PC-9 (cell line): ENCODE results near the gene FNIP1. TPM values are rescaled to one million over a fixed set of nuclear protein-coding genes. Genes with fewer than 3 reads are reported as not detected.

Experiments used
- BruUV-seq: library from RNA; stranded (reverse); fragments of 400-500 nt; replicated peaks from 2 replicates; lab custom pipeline; 2021; lab: Mats Ljungman, UMichigan
- CTCF ChIA-PET: fragments of 300-600 bp; sonication (Branson Sonifier 250); formaldehyde crosslinking; loops from one replicate; lab custom pipeline; 2022; ENCODE audit warnings: antibody characterized with exemption; lab: Charles Lee
- POLR2A ChIA-PET: fragments of 300-600 bp; sonication (Branson Sonifier 250); formaldehyde crosslinking; loops from one replicate; lab custom pipeline; 2022; ENCODE audit warnings: antibody characterized with exemption; ENCODE audit not compliant: unreplicated experiment; lab: Charles Lee
- DNase-seq, 2 experiments: peaks; one replicate each; pipeline versions ENCODE4 v3.0.0 to v3.0.0-alpha.2; 2015 to 2022; ENCODE audit warnings: mixed read lengths in 1 of 2
- H2AFZ ChIP-seq: fragments of 200-600 bp; sonication (generic); 2 replicates; pipeline ENCODE4 v1.8.1; 2017; ENCODE audit warnings: antibody characterized with exemption
- H3F3A ChIP-seq: fragments of 200-600 bp; sonication (generic); 2 replicates; pipeline ENCODE4 v1.8.1; 2017; ENCODE audit warnings: antibody characterized with exemption, mild to moderate bottlenecking, low read depth; ENCODE audit not compliant: insufficient read depth
- H3K27ac ChIP-seq: fragments of 200-600 bp; sonication (generic); 2 replicates; pipeline ENCODE4 v1.6.1; 2016; ENCODE audit warnings: mixed run types
- H3K27me3 ChIP-seq: fragments of 200-600 bp; sonication (generic); 2 replicates; pipeline ENCODE4 v1.6.1; 2016; ENCODE audit warnings: low read depth, mixed run types; ENCODE audit not compliant: insufficient read depth
- H3K36me3 ChIP-seq: fragments of 200-600 bp; sonication (generic); 2 replicates; pipeline ENCODE4 v1.6.1; 2016; ENCODE audit warnings: low read depth, mixed run types
- H3K4me1 ChIP-seq: fragments of 200-600 bp; sonication (generic); replicated peaks from 2 replicates; pipeline ENCODE4 v1.6.1; 2016; ENCODE audit warnings: mixed run types; ENCODE audit not compliant: insufficient read depth
- H3K4me2 ChIP-seq: fragments of 200-600 bp; sonication (generic); 2 replicates; pipeline ENCODE4 v1.6.1; 2017; ENCODE audit warnings: mixed run types
- H3K4me3 ChIP-seq: fragments of 200-600 bp; sonication (generic); 2 replicates; pipeline ENCODE4 v1.6.1; 2016; ENCODE audit warnings: mixed run types
- H3K79me2 ChIP-seq: fragments of 200-600 bp; sonication (generic); 2 replicates; pipeline ENCODE4 v1.6.1; 2017; ENCODE audit warnings: low read depth, mixed run types
- H3K9me2 ChIP-seq: fragments of 200-600 bp; sonication (generic); 2 replicates; pipeline ENCODE4 v1.8.1; 2017; ENCODE audit warnings: mild to moderate bottlenecking; ENCODE audit not compliant: insufficient read depth
- H3K9me3 ChIP-seq: fragments of 200-600 bp; sonication (generic); 2 replicates; pipeline ENCODE4 v1.8.1; 2016; ENCODE audit warnings: low read depth; ENCODE audit not compliant: insufficient read depth
- H4K20me1 ChIP-seq: fragments of 200-600 bp; sonication (generic); 2 replicates; pipeline ENCODE4 v1.8.1; 2017; ENCODE audit not compliant: insufficient read depth
- EZH2 ChIP-seq: fragments of 200-600 bp; sonication (generic); IDR thresholded peaks from 2 replicates; pipeline ENCODE4 v1.8.0; 2017; ENCODE audit warnings: antibody characterized with exemption, low read depth
- intact Hi-C: fragments of 100-400 bp; cut with micrococcal nuclease; formaldehyde crosslinking; loops from one replicate; pipeline ENCODE4 v1.10.0; 2022; ENCODE audit not compliant: unreplicated experiment
- total RNA-seq: library from RNA; stranded (reverse); gene quantifications from 2 replicates; pipeline ENCODE4 v1.2.3, GENCODE V29; 2021
- TF ChIP-seq, protein P1 (sequence below): fragments of 200-600 bp; sonication (generic); conservative IDR thresholded peaks from 2 replicates; pipeline ENCODE4 v1.6.1; 2017; ENCODE audit warnings: mixed run types, antibody characterized with exemption, mild to moderate bottlenecking, moderate library complexity

The FNIP1 gene
- total RNA-seq, 1 experiment from 2014 or later = 23.5 TPM

- Histone ChIP-seq H3K9me3 (no peaks in the 10 kb centered on the region), H3K9me2 (no peaks in the 10 kb centered on the region), H3K36me3 (peaks cover 19% of the 10 kb centered on the region), H3K27me3 (no peaks in the 10 kb centered on the region), H3K4me3 (no peak overlapping the region), H4K20me1 (no peaks in the 10 kb centered on the region; the same call in 1 of the 2 replicates), H2AFZ (no peak overlapping the region), H3K4me2 (no peak overlapping the region), H3F3A (no peaks in the 10 kb centered on the region; the same call in 1 of the 2 replicates), H3K27ac (no peak overlapping the region), H3K4me1 (no peaks in the 10 kb centered on the region), H3K79me2 (no peaks in the 10 kb centered on the region)
- ChIA-PET POLR2A (interaction anchor here (0.6 kb wide), 1 partner anchor 8 kb away, joined by 5 read pairs; no protein-coding TSS in a partner anchor), CTCF (no interaction called here)
- BruUV-seq = no TSS peak
- TF ChIP-seq EZH2 = no peak
- TF ChIP-seq, protein P1, sequence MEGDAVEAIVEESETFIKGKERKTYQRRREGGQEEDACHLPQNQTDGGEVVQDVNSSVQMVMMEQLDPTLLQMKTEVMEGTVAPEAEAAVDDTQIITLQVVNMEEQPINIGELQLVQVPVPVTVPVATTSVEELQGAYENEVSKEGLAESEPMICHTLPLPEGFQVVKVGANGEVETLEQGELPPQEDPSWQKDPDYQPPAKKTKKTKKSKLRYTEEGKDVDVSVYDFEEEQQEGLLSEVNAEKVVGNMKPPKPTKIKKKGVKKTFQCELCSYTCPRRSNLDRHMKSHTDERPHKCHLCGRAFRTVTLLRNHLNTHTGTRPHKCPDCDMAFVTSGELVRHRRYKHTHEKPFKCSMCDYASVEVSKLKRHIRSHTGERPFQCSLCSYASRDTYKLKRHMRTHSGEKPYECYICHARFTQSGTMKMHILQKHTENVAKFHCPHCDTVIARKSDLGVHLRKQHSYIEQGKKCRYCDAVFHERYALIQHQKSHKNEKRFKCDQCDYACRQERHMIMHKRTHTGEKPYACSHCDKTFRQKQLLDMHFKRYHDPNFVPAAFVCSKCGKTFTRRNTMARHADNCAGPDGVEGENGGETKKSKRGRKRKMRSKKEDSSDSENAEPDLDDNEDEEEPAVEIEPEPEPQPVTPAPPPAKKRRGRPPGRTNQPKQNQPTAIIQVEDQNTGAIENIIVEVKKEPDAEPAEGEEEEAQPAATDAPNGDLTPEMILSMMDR = no peak
- DNase-seq = no peak
- intact Hi-C loops = no loop called here
Observed at GRCh38 chr5:131671409-131671808, 125.4 kb downstream of the FNIP1 start.

GRCh38 chr5:131664929-131665328 is 131.9 kb downstream of the FNIP1 start:
- TF ChIP-seq, protein P1 = no peak
- no peak for TF ChIP-seq EZH2
- Histone ChIP-seq H3K27ac (no peak overlapping the region), H3K9me2 (no peaks in the 10 kb centered on the region), H3K4me2 (no peak overlapping the region), H4K20me1 (no peaks in the 10 kb centered on the region; the same call in 1 of the 2 replicates), H3K4me1 (no peaks in the 10 kb centered on the region), H3K36me3 (peaks cover 9% of the 10 kb centered on the region), H3F3A (peaks cover 4% of the 10 kb centered on the region), H2AFZ (no peak overlapping the region), H3K9me3 (no peaks in the 10 kb centered on the region), H3K79me2 (no peaks in the 10 kb centered on the region), H3K27me3 (no peaks in the 10 kb centered on the region), H3K4me3 (no peak overlapping the region)
- POLR2A ChIA-PET = no interaction called here
- no peak for DNase-seq
- intact Hi-C loops = no loop called here
- CTCF ChIA-PET = no interaction called here
- BruUV-seq = no TSS peak

GRCh38 chr5:131661933-131662332 is 134.9 kb downstream of the FNIP1 start:
- DNase-seq = no peak
- no peaks in the 10 kb centered on the region for H3K27me3 ChIP-seq
- intact Hi-C loops = no loop called here
- no peaks in the 10 kb centered on the region for H3K79me2 ChIP-seq
- H3K4me2 ChIP-seq = no peak overlapping the region
- no peak overlapping the region for H2AFZ ChIP-seq
- POLR2A ChIA-PET = no interaction called here
- no peaks in the 10 kb centered on the region for H3K4me1 ChIP-seq
- H3F3A ChIP-seq = peaks cover 4% of the 10 kb centered on the region; the same call in 1 of the 2 replicates
- CTCF ChIA-PET = no interaction called here
- BruUV-seq = no TSS peak
- TF ChIP-seq EZH2 = no peak
- TF ChIP-seq, protein P1 = no peak
- H3K9me3 ChIP-seq = no peaks in the 10 kb centered on the region
- no peaks in the 10 kb centered on the region for H3K9me2 ChIP-seq
- no peak overlapping the region for H3K4me3 ChIP-seq
- peaks cover 4% of the 10 kb centered on the region; the same call in 1 of the 2 replicates for H3K36me3 ChIP-seq
- H4K20me1 ChIP-seq = no peaks in the 10 kb centered on the region
- no peak overlapping the region for H3K27ac ChIP-seq
